Stimulated activated effector memory CD8-positive, alpha-beta T cell treated with anti-CD3 and anti-CD28 coated beads, Interleukin-12 subunit alpha, Interleukin-12 subunit beta, amount 100 ng/mL, for 72 hours (primary cell): ENCODE data around the gene ARFGEF3.
A peak's percentile ranks its signal among the peaks of the same experiment; 100 is the strongest.
"Not testable (repeated sequence)": the region's sequence is repeated elsewhere in the genome, so short reads cannot be mapped to it uniquely, and the experiment has no call there.

Experiments used
- ATAC-seq: fragments of 150-1000 bp; cut with Tn5 transposase; 2 replicates; pipeline ENCODE4 v1.10.0; 2021
- DNase-seq, 2 donors: peaks; one replicate each; pipeline ENCODE4 v3.0.0; 2021 to 2022; ENCODE audit warnings: low spot score in 2 of 2
- H3K27ac Mint-ChIP-seq: one replicate; pipeline ENCODE4 v1.8.0; 2022; ENCODE audit warnings: mild to moderate bottlenecking, mixed read lengths
- H3K36me3 Mint-ChIP-seq: one replicate; pipeline ENCODE4 v1.8.0; 2022; ENCODE audit warnings: mild to moderate bottlenecking, mixed read lengths
- H3K4me1 Mint-ChIP-seq: one replicate; pipeline ENCODE4 v1.8.0; 2022; ENCODE audit warnings: mixed read lengths
- H3K4me3 Mint-ChIP-seq: one replicate; pipeline ENCODE4 v1.8.0; 2022; ENCODE audit warnings: mild to moderate bottlenecking, mixed read lengths
- H3K9me3 Mint-ChIP-seq: one replicate; pipeline ENCODE4 v1.8.0; 2022; ENCODE audit warnings: mixed read lengths

Gene ARFGEF3

DNA sequence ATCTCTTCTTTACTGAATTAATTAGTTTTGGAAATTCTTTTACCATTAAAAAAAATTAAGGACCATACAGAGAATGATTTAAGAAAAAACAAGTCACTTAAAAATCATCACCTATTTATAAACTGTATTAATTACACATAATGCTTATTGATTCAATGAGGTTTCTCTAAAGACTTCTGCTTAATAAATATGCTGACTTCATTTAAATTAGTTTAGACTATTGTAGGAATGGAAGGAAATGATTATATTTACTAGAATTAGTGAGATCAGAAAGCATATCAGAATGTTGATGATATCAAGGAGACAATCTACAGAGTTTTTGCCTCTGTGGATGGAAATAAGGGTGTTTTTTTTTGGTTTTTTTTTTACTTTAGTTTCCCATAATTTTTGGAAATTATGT lies 181.4 kb downstream of the ARFGEF3 start:
- Mint-ChIP-seq H3K27ac (no peak overlapping the region), H3K36me3 (no peaks in the 10 kb centered on the region), H3K9me3 (no peaks in the 10 kb centered on the region), H3K4me3 (no peak overlapping the region), H3K4me1 (no peaks in the 10 kb centered on the region)
- no peak for ATAC-seq
- DNase-seq: no peak

DNA sequence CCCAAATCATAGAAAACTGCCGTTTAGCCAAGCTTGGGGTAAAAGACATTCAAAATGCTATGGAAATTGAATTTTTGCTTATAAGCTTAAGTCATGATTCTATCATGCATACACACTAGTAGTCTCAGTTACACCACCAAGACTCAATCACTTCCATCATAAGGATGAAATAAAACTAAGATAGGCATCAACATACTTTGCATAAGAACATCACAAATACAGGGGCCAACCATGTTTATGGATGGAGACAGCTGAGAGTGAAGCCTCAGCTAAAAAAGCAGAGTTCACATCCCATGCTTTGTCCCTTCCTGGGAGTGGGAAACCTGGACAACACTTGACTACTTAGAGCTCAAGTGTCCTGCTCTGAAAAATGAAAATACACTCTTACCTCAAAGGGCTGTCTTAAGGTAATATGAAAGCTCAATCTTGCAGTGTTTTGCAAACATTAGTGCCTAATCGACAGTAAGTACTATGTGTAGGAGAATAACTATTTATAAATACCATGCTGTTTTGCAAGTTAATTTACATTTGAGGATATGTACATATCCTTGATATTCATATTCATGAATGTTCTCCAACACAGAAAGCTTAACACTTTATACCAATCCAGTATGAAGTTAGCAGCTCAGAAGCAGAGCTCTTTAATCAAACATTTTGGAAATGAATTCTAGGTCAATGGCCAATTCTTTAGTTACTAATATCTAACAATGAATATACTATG lies 184.0 kb downstream of the ARFGEF3 start:
- no peak for DNase-seq
- Mint-ChIP-seq H3K4me3 (no peak overlapping the region), H3K4me1 (no peaks in the 10 kb centered on the region), H3K27ac (no peak overlapping the region), H3K36me3 (no peaks in the 10 kb centered on the region), H3K9me3 (no peaks in the 10 kb centered on the region)
- ATAC-seq: no peak

DNA sequence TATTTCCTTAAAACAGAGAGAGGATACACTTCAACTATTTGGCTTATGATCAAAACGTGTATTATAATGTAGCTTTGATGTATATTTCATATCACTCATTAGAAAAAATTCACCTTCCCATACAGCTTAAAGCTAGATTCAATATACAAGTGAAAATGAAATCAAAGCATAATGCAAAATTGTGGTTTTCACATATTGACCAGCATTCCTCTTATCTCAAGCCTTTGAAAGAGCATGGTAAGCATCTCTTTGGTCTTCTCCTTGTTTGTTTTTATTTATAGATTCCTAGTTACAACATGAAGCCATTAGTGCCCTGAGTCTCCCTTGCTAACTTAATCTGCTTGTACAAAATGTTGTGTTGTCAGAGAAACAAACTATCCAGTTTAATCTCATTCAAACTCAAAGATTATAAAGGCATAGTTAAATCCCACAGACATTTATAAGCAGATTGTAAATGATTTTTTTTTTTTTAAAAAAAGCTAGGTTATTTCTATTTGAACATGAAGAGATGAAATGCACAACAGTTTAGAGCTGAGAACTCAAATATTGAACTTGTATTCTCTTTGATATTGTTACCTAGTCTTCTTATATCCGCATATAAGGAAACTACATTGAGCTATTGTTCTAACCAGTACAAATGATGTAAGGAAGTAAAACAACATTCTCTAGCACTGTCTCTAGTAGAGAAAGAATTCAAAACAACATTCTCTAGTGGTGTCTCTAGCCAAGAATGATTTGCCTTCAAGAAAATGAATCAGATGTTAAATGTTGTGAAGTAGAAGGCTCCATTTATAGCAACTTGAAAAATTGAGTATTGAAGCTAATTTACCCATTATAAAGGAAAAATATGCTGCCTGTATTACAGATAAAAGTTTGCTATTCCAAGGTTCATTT lies 184.8 kb downstream of the ARFGEF3 start:
- Mint-ChIP-seq H3K27ac (no peak overlapping the region), H3K36me3 (no peaks in the 10 kb centered on the region), H3K4me3 (no peak overlapping the region), H3K4me1 (no peaks in the 10 kb centered on the region), H3K9me3 (no peaks in the 10 kb centered on the region)
- no peak for DNase-seq
- ATAC-seq: no peak

DNA sequence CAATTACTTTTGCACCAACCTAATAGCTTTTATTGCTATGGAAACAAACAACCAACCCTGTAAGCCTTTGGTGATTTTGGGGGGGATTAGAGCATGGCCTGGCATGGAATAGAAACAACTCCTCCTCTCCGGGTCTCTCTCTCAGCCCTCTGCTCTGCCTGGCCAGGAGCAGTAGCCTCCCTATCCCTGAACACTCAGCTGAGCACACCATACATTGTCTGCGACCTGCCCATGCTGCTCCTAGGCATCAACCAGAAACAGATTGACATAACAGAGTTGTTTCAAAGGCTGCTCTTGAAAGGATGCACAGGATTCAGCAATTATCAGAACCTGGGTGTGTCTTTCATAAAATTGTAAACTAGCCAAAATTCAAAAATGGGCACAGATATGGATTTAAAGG lies 186.1 kb downstream of the ARFGEF3 start:
- Mint-ChIP-seq H3K36me3 (no peaks in the 10 kb centered on the region), H3K4me3 (no peak overlapping the region), H3K4me1 (no peaks in the 10 kb centered on the region), H3K9me3 (no peaks in the 10 kb centered on the region), H3K27ac (no peak overlapping the region)
- DNase-seq: no peak
- ATAC-seq: no peak

DNA sequence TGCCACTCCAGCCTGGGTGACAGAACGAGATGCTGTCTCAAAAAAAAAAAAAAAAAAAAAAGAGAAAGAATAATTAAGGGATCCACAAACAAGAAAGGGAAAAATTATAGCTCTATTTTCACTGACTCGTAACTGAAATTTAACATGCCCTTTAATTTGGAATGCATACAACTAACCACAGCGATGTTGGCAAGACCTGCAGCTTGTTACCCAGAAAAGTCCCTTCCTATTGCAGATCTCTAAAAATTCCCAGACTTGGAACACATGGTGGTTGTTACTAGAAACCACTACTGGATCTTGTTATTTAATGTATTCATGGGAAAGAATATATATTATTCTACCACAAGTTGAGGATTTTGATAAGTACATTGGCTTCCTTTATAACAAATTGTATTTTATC lies 188.2 kb downstream of the ARFGEF3 start:
- Mint-ChIP-seq H3K36me3 (no peaks in the 10 kb centered on the region), H3K4me1 (no peaks in the 10 kb centered on the region), H3K9me3 (no peaks in the 10 kb centered on the region), H3K4me3 (no peak overlapping the region), H3K27ac (no peak overlapping the region)
- DNase-seq: no peak
- ATAC-seq: no peak

DNA sequence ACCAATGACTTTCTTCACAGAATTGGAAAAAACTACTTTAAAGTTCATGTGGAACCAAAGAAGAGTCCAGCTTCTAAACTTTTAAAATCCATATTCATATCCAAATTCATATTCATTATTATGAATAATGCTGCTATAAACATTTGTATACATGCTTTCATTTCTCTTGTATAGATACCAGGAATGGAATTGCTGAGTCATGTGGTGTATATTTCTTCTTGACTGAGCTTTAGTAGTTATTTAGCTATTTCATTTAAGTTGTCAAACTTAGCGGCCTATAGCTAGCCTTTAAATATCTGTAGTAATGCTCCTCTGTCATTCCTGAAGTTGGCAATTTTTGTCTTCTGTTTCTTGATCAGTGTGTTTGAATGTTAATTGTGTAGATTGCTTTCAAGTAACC lies 196.2 kb downstream of the ARFGEF3 start:
- ATAC-seq: no peak
- no peaks in the 10 kb centered on the region for H3K9me3 Mint-ChIP-seq
- H3K4me1 Mint-ChIP-seq: no peaks in the 10 kb centered on the region

DNA sequence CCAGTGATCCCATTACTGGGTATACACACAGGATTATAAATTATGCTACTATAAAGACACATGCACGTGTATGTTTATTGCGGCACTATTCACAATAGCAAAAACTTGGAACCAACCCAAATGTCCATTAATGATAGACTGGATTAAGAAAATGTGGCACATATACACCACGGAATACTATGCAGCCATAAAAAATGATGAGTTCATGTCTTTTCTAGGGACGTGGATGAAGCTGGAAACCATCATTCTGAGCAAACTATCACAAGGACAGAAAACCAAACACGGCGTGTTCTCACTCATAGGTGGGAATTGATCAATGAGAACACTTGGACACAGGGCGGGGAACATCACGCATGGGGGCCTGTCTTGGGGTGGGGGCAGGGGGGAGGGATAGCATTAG lies 206.9 kb downstream of the ARFGEF3 start:
- not testable (repeated sequence) for DNase-seq, H3K4me3 Mint-ChIP-seq, H3K27ac Mint-ChIP-seq, H3K9me3 Mint-ChIP-seq, H3K4me1 Mint-ChIP-seq, H3K36me3 Mint-ChIP-seq, ATAC-seq

More for the DNA sequence above, 196.2 kb downstream of the ARFGEF3 start:
- no peak overlapping the region for H3K27ac Mint-ChIP-seq
- no peaks in the 10 kb centered on the region for H3K36me3 Mint-ChIP-seq
- DNase-seq: no peak
- no peak overlapping the region for H3K4me3 Mint-ChIP-seq

DNA sequence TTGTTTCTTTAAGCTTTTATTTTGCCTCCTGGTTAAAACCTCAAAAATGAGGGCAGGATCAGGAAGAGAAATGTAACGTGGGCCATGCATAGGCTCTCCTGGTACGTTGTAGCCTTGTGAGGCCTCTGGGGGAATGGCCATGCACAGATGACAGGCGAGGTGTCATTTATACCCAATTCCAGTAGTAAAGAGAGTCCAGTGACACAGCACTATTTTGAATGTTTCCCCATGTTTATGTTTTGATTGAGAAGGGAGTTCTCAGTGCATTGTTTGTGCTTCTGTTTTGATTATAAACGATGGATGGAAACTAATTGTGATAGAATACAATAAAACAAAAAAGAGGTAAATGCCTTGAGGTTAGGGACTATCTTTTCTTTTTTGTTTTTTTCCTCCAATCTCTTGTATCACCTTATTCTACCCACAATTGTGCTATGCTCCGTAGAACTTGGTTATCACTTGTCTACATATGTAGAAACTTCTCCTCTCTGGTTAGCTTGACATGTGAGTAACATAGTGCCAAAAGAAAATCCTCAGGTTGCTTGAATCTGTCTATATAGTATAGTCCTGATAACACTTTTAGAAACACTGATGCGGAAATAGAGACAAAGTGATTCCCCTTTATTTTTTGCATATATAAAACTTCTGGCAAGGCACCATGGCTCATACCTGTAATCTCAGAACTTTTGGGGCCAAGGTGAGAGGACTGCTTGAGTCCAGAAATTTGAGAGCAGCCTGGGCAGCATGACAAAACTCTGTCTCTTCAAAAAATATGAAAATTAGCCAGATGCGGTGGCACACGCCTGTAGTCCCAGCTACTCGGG lies 209.1 kb downstream of the ARFGEF3 start:
- Mint-ChIP-seq H3K4me1 (no peaks in the 10 kb centered on the region), H3K36me3 (no peaks in the 10 kb centered on the region), H3K9me3 (no peaks in the 10 kb centered on the region), H3K4me3 (no peak overlapping the region), H3K27ac (no peak overlapping the region)
- no peak for DNase-seq
- ATAC-seq: no peak

DNA sequence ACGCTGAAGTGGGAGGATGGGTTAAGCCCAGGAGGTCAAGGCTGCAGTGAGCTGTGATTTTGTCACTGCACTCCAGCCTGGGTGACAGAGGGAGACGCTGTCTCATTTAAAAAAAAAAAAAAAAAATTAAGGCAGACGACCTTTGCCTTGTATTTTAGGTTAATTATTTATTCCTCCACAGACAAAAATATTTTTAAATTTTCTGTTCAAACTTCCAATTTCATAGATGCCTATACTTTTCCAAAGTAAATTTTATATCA lies 209.6 kb downstream of the ARFGEF3 start:
- Mint-ChIP-seq H3K4me3 (no peak overlapping the region), H3K27ac (no peak overlapping the region), H3K4me1 (no peaks in the 10 kb centered on the region), H3K36me3 (no peaks in the 10 kb centered on the region), H3K9me3 (no peaks in the 10 kb centered on the region)
- DNase-seq (no peak), ATAC-seq (no peak)

DNA sequence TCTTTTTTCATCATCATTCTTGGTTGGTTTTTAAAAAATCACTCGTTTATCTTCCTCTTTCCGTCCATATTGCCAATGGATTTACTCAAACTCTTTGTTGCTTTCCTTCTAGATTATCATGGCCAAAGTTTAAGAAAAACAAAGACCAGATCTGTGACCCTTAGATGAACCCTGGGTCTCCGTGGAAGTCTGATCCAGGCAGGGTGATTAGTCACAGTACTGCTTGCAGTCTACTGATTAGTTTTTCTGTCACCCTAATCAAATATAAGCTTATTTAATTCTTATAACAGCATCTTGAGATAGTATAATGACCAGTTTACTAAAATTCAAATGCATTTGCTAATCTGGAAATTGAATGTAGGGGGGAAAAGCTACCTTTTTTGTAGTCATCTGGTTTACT lies 210.0 kb downstream of the ARFGEF3 start:
- Mint-ChIP-seq H3K27ac (no peak overlapping the region), H3K4me3 (no peak overlapping the region), H3K36me3 (no peaks in the 10 kb centered on the region), H3K9me3 (no peaks in the 10 kb centered on the region), H3K4me1 (no peaks in the 10 kb centered on the region)
- ATAC-seq: no peak
- no peak for DNase-seq

DNA sequence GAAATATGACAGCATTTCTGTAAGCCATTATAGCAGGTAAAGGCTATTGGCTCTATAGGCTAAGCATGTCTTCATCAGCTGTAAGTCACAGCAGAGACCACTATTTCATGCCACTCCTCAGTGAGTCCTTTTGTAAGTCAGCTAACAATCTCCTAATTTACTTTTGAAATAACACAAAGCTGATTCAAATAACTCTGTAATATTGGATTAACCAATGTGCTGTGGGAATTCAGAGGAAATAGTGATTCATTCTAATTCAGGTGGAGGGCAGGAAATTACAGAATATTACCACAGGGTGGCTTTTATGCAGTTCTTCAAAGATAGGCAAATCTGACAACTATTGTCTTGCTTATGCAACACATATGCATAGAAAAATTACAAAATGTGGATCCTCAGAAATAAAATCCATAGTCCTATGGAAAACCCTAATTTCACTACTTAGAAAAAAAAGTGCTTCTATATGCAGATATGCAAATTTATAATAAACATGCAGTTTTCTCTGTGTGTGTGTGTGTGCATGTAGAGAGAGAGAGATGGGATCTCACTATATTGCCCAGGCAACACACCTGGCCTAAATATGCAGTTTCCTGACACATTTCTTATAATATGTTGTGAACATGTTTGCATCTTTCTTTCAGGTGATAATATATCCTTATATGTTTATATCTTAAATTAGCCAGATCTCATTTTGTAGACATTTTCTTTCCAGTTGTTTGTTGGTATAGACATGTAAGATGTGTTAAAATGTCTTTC lies 211.1 kb downstream of the ARFGEF3 start:
- Mint-ChIP-seq H3K4me3 (no peak overlapping the region), H3K27ac (no peak overlapping the region), H3K4me1 (no peaks in the 10 kb centered on the region), H3K9me3 (no peaks in the 10 kb centered on the region), H3K36me3 (no peaks in the 10 kb centered on the region)
- DNase-seq: no peak
- ATAC-seq: peak; percentile 57

DNA sequence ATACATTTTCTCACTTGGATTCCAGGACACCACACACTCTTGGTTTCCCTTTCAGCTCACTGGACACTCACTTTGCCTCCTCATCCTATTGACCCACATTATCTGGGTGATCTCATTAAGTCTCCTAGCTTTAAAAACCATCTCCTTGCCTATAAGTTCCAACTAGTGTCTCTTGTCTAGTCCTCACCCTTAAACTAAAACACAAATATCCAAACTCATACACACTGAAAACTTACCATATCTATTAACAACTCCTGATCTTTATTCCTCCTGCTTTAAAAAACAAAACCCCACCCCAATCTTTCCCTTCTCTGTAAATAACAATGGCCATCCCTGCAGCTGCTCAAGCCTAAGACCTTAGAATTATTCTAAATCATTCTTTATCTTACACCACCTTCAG lies 212.5 kb downstream of the ARFGEF3 start:
- no peaks in the 10 kb centered on the region for H3K36me3 Mint-ChIP-seq
- DNase-seq (no peak), ATAC-seq (no peak)
- H3K4me1 Mint-ChIP-seq: no peaks in the 10 kb centered on the region
- no peak overlapping the region for H3K27ac Mint-ChIP-seq
- no peak overlapping the region for H3K4me3 Mint-ChIP-seq
- no peaks in the 10 kb centered on the region for H3K9me3 Mint-ChIP-seq

DNA sequence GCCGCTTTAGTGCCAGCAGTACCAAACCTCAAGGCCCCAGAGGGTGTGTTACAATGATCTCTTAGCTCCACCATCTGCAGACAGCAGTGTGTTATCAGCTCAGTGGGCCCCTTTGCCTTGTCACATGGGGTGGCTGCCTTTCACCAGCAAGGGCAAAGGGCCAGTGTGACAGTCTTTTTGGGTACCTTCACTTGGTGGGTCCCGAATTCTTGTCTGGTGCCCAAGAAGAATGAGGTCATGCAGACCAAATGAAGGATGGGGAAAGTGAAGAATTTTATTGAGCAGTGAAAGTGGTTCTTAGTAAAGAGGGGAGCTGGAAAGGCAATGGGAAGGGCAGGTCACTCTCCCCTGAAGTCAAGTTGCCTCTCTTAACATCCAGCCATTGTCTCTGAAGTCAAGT lies 213.1 kb downstream of the ARFGEF3 start:
- DNase-seq: no peak
- H3K9me3 Mint-ChIP-seq: no peaks in the 10 kb centered on the region

DNA sequence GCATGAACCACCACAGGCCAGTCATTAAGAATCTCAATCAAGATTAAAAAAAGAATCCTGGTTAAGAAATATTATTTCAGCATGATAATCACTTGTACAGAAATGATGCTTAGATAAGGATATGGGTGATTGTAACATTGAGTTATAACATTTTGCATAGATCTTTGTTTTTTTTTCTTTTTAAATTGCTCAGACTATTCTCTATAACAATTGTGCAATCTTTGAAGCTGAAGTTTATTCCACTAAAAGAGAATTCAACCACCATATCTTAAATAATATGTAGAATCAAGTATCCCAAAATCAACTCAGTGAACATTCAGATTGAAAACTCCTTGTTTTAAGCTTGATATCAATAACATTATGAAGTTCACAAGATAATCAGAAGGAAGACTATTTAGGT lies 215.3 kb downstream of the ARFGEF3 start:
- H3K4me3 Mint-ChIP-seq: no peak overlapping the region
- H3K36me3 Mint-ChIP-seq: no peaks in the 10 kb centered on the region
- no peaks in the 10 kb centered on the region for H3K4me1 Mint-ChIP-seq
- no peaks in the 10 kb centered on the region for H3K9me3 Mint-ChIP-seq
- H3K27ac Mint-ChIP-seq: no peak overlapping the region
- ATAC-seq (no peak), DNase-seq (no peak)

More for the DNA sequence above, 213.1 kb downstream of the ARFGEF3 start:
- Mint-ChIP-seq H3K27ac (no peak overlapping the region), H3K4me1 (no peaks in the 10 kb centered on the region), H3K4me3 (no peak overlapping the region), H3K36me3 (no peaks in the 10 kb centered on the region)
- no peak for ATAC-seq

DNA sequence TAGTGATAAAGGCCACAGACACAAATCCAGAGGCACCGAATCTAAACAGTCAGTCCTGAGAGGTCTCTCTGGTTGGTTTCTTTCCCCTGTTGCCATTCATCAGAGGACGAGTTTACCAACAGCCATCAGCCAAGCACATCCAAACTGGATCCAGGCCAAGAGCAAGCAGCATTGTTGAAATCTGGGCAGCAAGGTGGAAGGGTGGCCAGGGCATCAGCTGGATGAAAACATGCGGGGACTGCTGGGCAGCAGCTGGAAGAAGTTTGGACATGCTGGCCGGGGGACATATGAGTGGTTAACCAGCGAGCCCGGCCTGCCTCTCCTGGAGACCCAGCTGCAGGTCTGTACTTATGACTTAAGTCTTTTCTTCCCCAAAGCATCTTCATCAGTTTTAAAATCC lies 216.1 kb downstream of the ARFGEF3 start, which contains the start of gene SMIM28:
Gene SMIM28, plus strand, starts transcription at position 62 of the 400 bp plus-strand sequence. Its CDS starts 168 bp downstream, at position 230.
- ATAC-seq: no peak
- H3K9me3 Mint-ChIP-seq: no peaks in the 10 kb centered on the region
- H3K4me3 Mint-ChIP-seq: no peak within 1 kb of the TSS
- no peak within 1 kb of the TSS for H3K27ac Mint-ChIP-seq
- H3K4me1 Mint-ChIP-seq: no peaks in the 10 kb centered on the region
- DNase-seq: no peak
- H3K36me3 Mint-ChIP-seq: no peaks in the 10 kb centered on the region
